Trophoblast cell (in vitro differentiated cells and primary cell): ENCODE results near the gene EFHC2.

Source experiments
- DNase-seq, 2 donors: peaks; one replicate each; pipeline ENCODE4 v3.0.0-alpha.2; 2016
- H2AFZ ChIP-seq: 2 replicates; pipeline ENCODE4 v1.6.1; 2013; ENCODE audit warnings: low read length, moderate library complexity, mild to moderate bottlenecking; ENCODE audit not compliant: insufficient read depth, poor library complexity
- H2AK5ac ChIP-seq: 2 replicates; pipeline ENCODE4 v1.6.1; 2013; ENCODE audit warnings: mild to moderate bottlenecking, low read length
- H2BK120ac ChIP-seq: 2 replicates; pipeline ENCODE4 v1.6.1; 2013; ENCODE audit warnings: low read length, mild to moderate bottlenecking, moderate library complexity; ENCODE audit not compliant: insufficient read depth, poor library complexity
- H2BK12ac ChIP-seq: 2 replicates; pipeline ENCODE4 v1.6.1; 2013; ENCODE audit warnings: mild to moderate bottlenecking, low read length, moderate library complexity
- H2BK5ac ChIP-seq: 2 replicates; pipeline ENCODE4 v1.6.1; 2013; ENCODE audit warnings: low read length, low read depth, moderate library complexity, mild to moderate bottlenecking; ENCODE audit not compliant: poor library complexity
- H3K14ac ChIP-seq: 2 replicates; pipeline ENCODE4 v1.6.1; 2013; ENCODE audit warnings: mild to moderate bottlenecking, low read length
- H3K18ac ChIP-seq: 2 replicates; pipeline ENCODE4 v1.6.1; 2013; ENCODE audit warnings: mild to moderate bottlenecking, low read length
- H3K23ac ChIP-seq: 2 replicates; pipeline ENCODE4 v1.6.1; 2013; ENCODE audit warnings: low read length
- H3K27ac ChIP-seq: 2 replicates; pipeline ENCODE4 v1.5.1; 2013; ENCODE audit warnings: low read depth, mild to moderate bottlenecking, inconsistent platforms, low read length, moderate library complexity
- H3K27me3 ChIP-seq: 2 replicates; pipeline ENCODE4 v1.6.1; 2013; ENCODE audit warnings: inconsistent platforms, mild to moderate bottlenecking, low read length, moderate library complexity; ENCODE audit not compliant: insufficient read depth
- H3K36me3 ChIP-seq, 2 experiments: 1 replicate in 1 of 2; 2 replicates in 1 of 2; pipeline ENCODE4 v1.6.1; 2013; ENCODE audit warnings: low read length in 2 of 2, mild to moderate bottlenecking in 2 of 2, moderate library complexity in 1 of 2; ENCODE audit not compliant: insufficient read depth in 2 of 2, control insufficient read depth in 1 of 2
- H3K4ac ChIP-seq: 2 replicates; pipeline ENCODE4 v1.6.1; 2013; ENCODE audit warnings: low read depth, mild to moderate bottlenecking, low read length, moderate library complexity
- H3K4me1 ChIP-seq, 2 experiments: 1 replicate in 1 of 2; 2 replicates in 1 of 2; pipeline ENCODE4 v1.6.1; 2013; ENCODE audit warnings: low read length in 2 of 2, mild to moderate bottlenecking in 2 of 2, moderate library complexity in 1 of 2; ENCODE audit not compliant: insufficient read depth in 2 of 2, control insufficient read depth in 1 of 2
- H3K4me2 ChIP-seq: 2 replicates; pipeline ENCODE4 v1.6.1; 2013; ENCODE audit warnings: inconsistent platforms, mild to moderate bottlenecking, low read length, moderate library complexity
- H3K4me3 ChIP-seq: 2 replicates; pipeline ENCODE4 v1.5.1; 2013; ENCODE audit warnings: mild to moderate bottlenecking, low read depth, low read length, inconsistent platforms
- H3K79me1 ChIP-seq: one replicate; pipeline ENCODE4 v1.6.1; 2013; ENCODE audit warnings: low read length
- H3K79me2 ChIP-seq: 2 replicates; pipeline ENCODE4 v1.6.1; 2013; ENCODE audit warnings: low read length, mild to moderate bottlenecking; ENCODE audit not compliant: control insufficient read depth, insufficient read depth, poor library complexity
- H3K9ac ChIP-seq: 2 replicates; pipeline ENCODE4 v1.6.1; 2013; ENCODE audit warnings: mild to moderate bottlenecking, low read length
- H3K9me3 ChIP-seq: 2 replicates; pipeline ENCODE4 v1.6.1; 2013; ENCODE audit warnings: low read depth, mild to moderate bottlenecking, control low read depth, inconsistent platforms, low read length; ENCODE audit not compliant: insufficient read depth
- H4K12ac ChIP-seq: 2 replicates; pipeline ENCODE4 v1.6.1; 2013; ENCODE audit warnings: low read depth, mild to moderate bottlenecking, low read length, moderate library complexity
- H4K8ac ChIP-seq: 2 replicates; pipeline ENCODE4 v1.6.1; 2013; ENCODE audit warnings: low read depth, mild to moderate bottlenecking, low read length, moderate library complexity
- H4K91ac ChIP-seq: one replicate; pipeline ENCODE4 v1.6.1; 2013; ENCODE audit warnings: low read depth, mild to moderate bottlenecking, low read length, moderate library complexity
- WGBS: extraction: QIAGEN DNeasy Blood & Tissue Kit; methylation state at CpG from one replicate; pipeline ENCODE4 v1.1.7; 2013; ENCODE audit warnings: missing lambda C conversion rate; ENCODE audit not compliant: insufficient read length, insufficient coverage; ENCODE audit errors: extremely low coverage; 5-methylcytosine and 5-hydroxymethylcytosine counted together

EFHC2 gene

GRCh38 chrX:44352758-44353157 is 9.3 kb upstream of the EFHC2 start:
- H3K27me3 ChIP-seq: no peaks in the 10 kb centered on the region
- no peaks in the 10 kb centered on the region for H3K9me3 ChIP-seq
- H3K36me3 ChIP-seq: no peaks in the 10 kb centered on the region
- no peak overlapping the region for H3K9ac ChIP-seq
- H4K91ac ChIP-seq: no peak overlapping the region
- no peak overlapping the region for H4K12ac ChIP-seq
- H3K79me2 ChIP-seq: no peaks in the 10 kb centered on the region
- no peak overlapping the region for H2AFZ ChIP-seq
- H3K4me3 ChIP-seq: no peak overlapping the region
- H3K14ac ChIP-seq: no peak overlapping the region
- H3K23ac ChIP-seq: no peak overlapping the region
- no peak overlapping the region for H2BK120ac ChIP-seq
- H3K27ac ChIP-seq: no peak overlapping the region
- H3K4ac ChIP-seq: no peak overlapping the region
- no peak for DNase-seq
- no peak overlapping the region for H2BK5ac ChIP-seq
- H3K4me2 ChIP-seq: no peak overlapping the region
- no peak overlapping the region for H3K18ac ChIP-seq
- no peak overlapping the region for H2BK12ac ChIP-seq
- no peaks in the 10 kb centered on the region for H3K79me1 ChIP-seq
- no peak overlapping the region for H4K8ac ChIP-seq
- no CpG with 5 or more reads among the region's 5 CpGs for WGBS
- H3K4me1 ChIP-seq: no peaks in the 10 kb centered on the region
- H2AK5ac ChIP-seq: no peak overlapping the region

- no peaks in the 10 kb centered on the region for H3K27me3 ChIP-seq
- H3K4me3 ChIP-seq: no peak overlapping the region
- H2AFZ ChIP-seq: no peak overlapping the region
- H3K4ac ChIP-seq: no peak overlapping the region
- no peaks in the 10 kb centered on the region for H3K79me1 ChIP-seq
- H3K18ac ChIP-seq: no peak overlapping the region
- no peak overlapping the region for H4K12ac ChIP-seq
- no peak overlapping the region for H2BK120ac ChIP-seq
- H2BK12ac ChIP-seq: no peak overlapping the region
- no peak overlapping the region for H3K27ac ChIP-seq
- H2BK5ac ChIP-seq: no peak overlapping the region
- H2AK5ac ChIP-seq: no peak overlapping the region
- H4K91ac ChIP-seq: no peak overlapping the region
- H3K23ac ChIP-seq: no peak overlapping the region
- H4K8ac ChIP-seq: no peak overlapping the region
- no peaks in the 10 kb centered on the region for H3K4me1 ChIP-seq
- no peak overlapping the region for H3K14ac ChIP-seq
- no peak overlapping the region for H3K9ac ChIP-seq
- no peak overlapping the region for H3K4me2 ChIP-seq
- no CpG with 5 or more reads among the region's 5 CpGs for WGBS
- no peaks in the 10 kb centered on the region for H3K79me2 ChIP-seq
- no peaks in the 10 kb centered on the region for H3K9me3 ChIP-seq
- H3K36me3 ChIP-seq: no peaks in the 10 kb centered on the region
- no peak for DNase-seq
These were observed 6.1 kb upstream of the EFHC2 start for GRCh38 chrX:44349561-44349960.

- no peak overlapping the region for H3K4me3 ChIP-seq
- WGBS: no CpG with 5 or more reads among the region's 7 CpGs
These were observed 1.2 kb upstream of the EFHC2 start for GRCh38 chrX:44344687-44345086.

GRCh38 chrX:44344194-44344593 is 722 bp upstream of the EFHC2 start:
- Histone ChIP-seq H3K4me2 (no peak overlapping the region), H2AK5ac (no peak overlapping the region), H3K79me1 (peaks cover 1% of the 10 kb centered on the region), H2AFZ (no peak overlapping the region), H3K9ac (no peak overlapping the region), H2BK120ac (no peak overlapping the region), H2BK12ac (no peak overlapping the region), H3K4me1 (no peaks in the 10 kb centered on the region), H4K8ac (no peak overlapping the region), H3K14ac (no peak overlapping the region), H3K27me3 (no peaks in the 10 kb centered on the region), H4K91ac (no peak overlapping the region), H3K9me3 (no peaks in the 10 kb centered on the region), H2BK5ac (no peak overlapping the region), H3K27ac (no peak overlapping the region), H4K12ac (no peak overlapping the region), H3K36me3 (no peaks in the 10 kb centered on the region), H3K4me3 (no peak overlapping the region), H3K4ac (no peak overlapping the region), H3K79me2 (no peaks in the 10 kb centered on the region), H3K23ac (no peak overlapping the region), H3K18ac (no peak overlapping the region)
- peak in 1 of 2 donors; percentile 19 for DNase-seq
- WGBS: no CpG with 5 or more reads among the region's 16 CpGs

More at GRCh38 chrX:44344687-44345086, 1.2 kb upstream of the EFHC2 start:
- Histone ChIP-seq H3K27me3 (no peaks in the 10 kb centered on the region), H2BK5ac (no peak overlapping the region), H2BK120ac (no peak overlapping the region), H4K12ac (no peak overlapping the region), H3K36me3 (no peaks in the 10 kb centered on the region), H3K79me2 (no peaks in the 10 kb centered on the region), H3K4ac (no peak overlapping the region), H2BK12ac (no peak overlapping the region), H3K4me1 (no peaks in the 10 kb centered on the region), H3K23ac (no peak overlapping the region), H3K9ac (no peak overlapping the region), H4K91ac (no peak overlapping the region), H3K27ac (no peak overlapping the region), H3K14ac (no peak overlapping the region), H4K8ac (no peak overlapping the region), H3K9me3 (no peaks in the 10 kb centered on the region), H3K18ac (no peak overlapping the region), H2AFZ (no peak overlapping the region), H2AK5ac (no peak overlapping the region), H3K79me1 (peaks cover 1% of the 10 kb centered on the region), H3K4me2 (no peak overlapping the region)
- DNase-seq: no peak
